ENCODE measurements around the gene TCF7L2.

DNA sequence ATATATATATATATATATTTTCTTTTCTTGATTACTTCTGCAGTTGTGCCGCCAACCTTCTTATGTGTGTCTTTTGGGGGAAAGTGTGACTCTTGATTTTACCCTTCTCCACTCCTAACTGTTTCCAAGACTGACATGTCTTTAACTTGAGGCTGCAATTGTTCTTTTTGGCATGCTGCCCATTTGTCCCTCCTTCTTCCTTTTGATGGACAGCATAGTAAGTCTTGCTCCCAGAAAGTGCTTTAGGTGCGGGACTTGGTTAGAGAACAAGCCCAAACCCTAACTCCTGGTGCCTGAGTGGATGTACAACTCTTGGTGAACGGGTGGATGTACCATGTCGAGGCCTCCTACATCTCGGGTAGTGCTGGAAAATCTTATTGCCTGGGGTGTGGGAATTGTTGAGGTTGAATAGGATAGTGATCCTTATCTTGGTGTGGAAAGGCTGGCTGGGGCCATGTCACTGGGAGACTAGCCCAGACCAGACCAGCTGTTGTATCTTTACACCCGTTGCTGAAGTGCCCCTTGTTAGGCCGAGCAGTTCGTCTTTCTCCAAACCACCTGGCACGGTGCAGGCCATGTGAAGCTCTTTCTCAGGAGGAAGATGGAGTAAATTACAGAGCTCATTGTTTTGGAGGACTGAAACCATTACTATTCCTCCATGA, 16.3 kb downstream of the TCF7L2 start:
- TF ChIP-seq, protein P1, sequence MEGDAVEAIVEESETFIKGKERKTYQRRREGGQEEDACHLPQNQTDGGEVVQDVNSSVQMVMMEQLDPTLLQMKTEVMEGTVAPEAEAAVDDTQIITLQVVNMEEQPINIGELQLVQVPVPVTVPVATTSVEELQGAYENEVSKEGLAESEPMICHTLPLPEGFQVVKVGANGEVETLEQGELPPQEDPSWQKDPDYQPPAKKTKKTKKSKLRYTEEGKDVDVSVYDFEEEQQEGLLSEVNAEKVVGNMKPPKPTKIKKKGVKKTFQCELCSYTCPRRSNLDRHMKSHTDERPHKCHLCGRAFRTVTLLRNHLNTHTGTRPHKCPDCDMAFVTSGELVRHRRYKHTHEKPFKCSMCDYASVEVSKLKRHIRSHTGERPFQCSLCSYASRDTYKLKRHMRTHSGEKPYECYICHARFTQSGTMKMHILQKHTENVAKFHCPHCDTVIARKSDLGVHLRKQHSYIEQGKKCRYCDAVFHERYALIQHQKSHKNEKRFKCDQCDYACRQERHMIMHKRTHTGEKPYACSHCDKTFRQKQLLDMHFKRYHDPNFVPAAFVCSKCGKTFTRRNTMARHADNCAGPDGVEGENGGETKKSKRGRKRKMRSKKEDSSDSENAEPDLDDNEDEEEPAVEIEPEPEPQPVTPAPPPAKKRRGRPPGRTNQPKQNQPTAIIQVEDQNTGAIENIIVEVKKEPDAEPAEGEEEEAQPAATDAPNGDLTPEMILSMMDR (IDR thresholded peaks at IDR 0.05), result no peak
- TF ChIP-seq POLR2A (IDR thresholded peaks at IDR 0.05), result no peak
